ENCODE measurements around the gene EPOP.

Gene EPOP

GRCh38 chr17:38674749-38675615 is at the start of gene EPOP:
Gene EPOP, minus strand, starts transcription at chr17:38674957. Its CDS starts 462 bp downstream, at chr17:38674495.
- H3K9ac ChIP-seq: peak within 1 kb of the TSS; percentile 78
- H4K20me1 ChIP-seq (ENCODE audit: insufficient read depth): no peaks in the 10 kb centered on the region
- H3K27me3 ChIP-seq (ENCODE audit: insufficient read depth, low read depth): peaks cover 9% of the 10 kb centered on the region; the same call in 1 of the 2 replicates
- H3K36me3 ChIP-seq (ENCODE audit: insufficient read depth): no peaks in the 10 kb centered on the region
- peaks cover 41% of the 10 kb centered on the region for H3K4me1 ChIP-seq (ENCODE audit: low read depth, poor library complexity, severe bottlenecking)
- no peaks in the 10 kb centered on the region for H3K79me2 ChIP-seq (ENCODE audit: insufficient read depth, low read depth)
- peak within 1 kb of the TSS; percentile 96 for H3K4me2 ChIP-seq
- H3K4me3 ChIP-seq (IDR thresholded peaks at IDR 0.05; ENCODE audit: insufficient read depth, low read depth, low read length): no peak within 1 kb of the TSS
- TF ChIP-seq CTCF (conservative IDR thresholded peaks at IDR 0.05; ENCODE audit: low read depth, low read length): no peak
- H2AFZ ChIP-seq (ENCODE audit: low read depth): peak within 1 kb of the TSS; percentile 79
- peak within 1 kb of the TSS; percentile 61 for H3K27ac ChIP-seq

GRCh38 chr17:38721802-38722201 is 47.0 kb upstream of the EPOP start:
- H3K27ac ChIP-seq: no peak overlapping the region
- no peak overlapping the region for H2AFZ ChIP-seq (ENCODE audit: low read depth)
- H3K36me3 ChIP-seq (ENCODE audit: insufficient read depth): no peaks in the 10 kb centered on the region
- no peak overlapping the region for H3K4me2 ChIP-seq
- H3K79me2 ChIP-seq (ENCODE audit: insufficient read depth, low read depth): no peaks in the 10 kb centered on the region
- H3K27me3 ChIP-seq (ENCODE audit: insufficient read depth, low read depth): no peaks in the 10 kb centered on the region
- no peak overlapping the region for H3K4me3 ChIP-seq (IDR thresholded peaks at IDR 0.05; ENCODE audit: insufficient read depth, low read depth, low read length)
- TF ChIP-seq CTCF (conservative IDR thresholded peaks at IDR 0.05; ENCODE audit: low read depth, low read length): no peak
- no peaks in the 10 kb centered on the region for H3K4me1 ChIP-seq (ENCODE audit: low read depth, poor library complexity, severe bottlenecking)
- H4K20me1 ChIP-seq (ENCODE audit: insufficient read depth): no peaks in the 10 kb centered on the region
- H3K9ac ChIP-seq: no peak overlapping the region

- Histone ChIP-seq H3K4me3 (IDR thresholded peaks at IDR 0.05; ENCODE audit: insufficient read depth, low read depth, low read length) (no peak overlapping the region), H3K4me1 (ENCODE audit: low read depth, poor library complexity, severe bottlenecking) (no peaks in the 10 kb centered on the region), H2AFZ (ENCODE audit: low read depth) (no peak overlapping the region), H3K27ac (no peak overlapping the region), H3K36me3 (ENCODE audit: insufficient read depth) (no peaks in the 10 kb centered on the region), H3K4me2 (no peak overlapping the region), H3K9ac (no peak overlapping the region), H3K79me2 (ENCODE audit: insufficient read depth, low read depth) (no peaks in the 10 kb centered on the region), H3K27me3 (ENCODE audit: insufficient read depth, low read depth) (no peaks in the 10 kb centered on the region), H4K20me1 (ENCODE audit: insufficient read depth) (no peaks in the 10 kb centered on the region)
- TF ChIP-seq CTCF (conservative IDR thresholded peaks at IDR 0.05; ENCODE audit: low read depth, low read length): no peak
These were observed 46.2 kb upstream of the EPOP start for GRCh38 chr17:38720941-38721340.

- Histone ChIP-seq H3K27me3 (ENCODE audit: insufficient read depth, low read depth) (no peaks in the 10 kb centered on the region), H3K9ac (no peak overlapping the region), H2AFZ (ENCODE audit: low read depth) (no peak overlapping the region), H3K4me2 (no peak overlapping the region), H3K4me1 (ENCODE audit: low read depth, poor library complexity, severe bottlenecking) (no peaks in the 10 kb centered on the region), H3K36me3 (ENCODE audit: insufficient read depth) (no peaks in the 10 kb centered on the region), H3K27ac (no peak overlapping the region), H3K4me3 (IDR thresholded peaks at IDR 0.05; ENCODE audit: insufficient read depth, low read depth, low read length) (no peak overlapping the region), H3K79me2 (ENCODE audit: insufficient read depth, low read depth) (no peaks in the 10 kb centered on the region), H4K20me1 (ENCODE audit: insufficient read depth) (no peaks in the 10 kb centered on the region)
- no peak for TF ChIP-seq CTCF (conservative IDR thresholded peaks at IDR 0.05; ENCODE audit: low read depth, low read length)
These were observed 45.3 kb upstream of the EPOP start for GRCh38 chr17:38719943-38720641.

Data from KMS-11 (cell line).